Upper lobe of left lung (tissue), 6 donors: ENCODE measurements around the gene RTL1. TPM values are rescaled to one million over a fixed set of nuclear protein-coding genes. Genes with fewer than 3 reads are reported as not detected.

ENCODE experiments used
- ATAC-seq, 2 donors: fragments of 200-7000 bp; cut with Tn5 transposase; one replicate each; pipeline ENCODE4 v1.9.1; 2022; ENCODE audit warnings: mild to moderate bottlenecking in 2 of 2, moderate library complexity in 2 of 2; ENCODE audit not compliant: low FRiP score in 2 of 2
- DNase-seq, 2 donors: peaks; one replicate each; pipeline ENCODE4 v3.0.0-alpha.2; 2019 to 2020
- H3K27ac ChIP-seq, 4 donors: fragments of 200-600 bp; sonication (generic); one replicate each; pipeline ENCODE4 v1.5.1; 2016 to 2019
- H3K27me3 ChIP-seq, 4 donors: fragments of 200-600 bp; sonication (generic); one replicate each; pipeline ENCODE4 v1.5.1; 2017 to 2019
- H3K36me3 ChIP-seq, 4 donors: fragments of 200-600 bp; sonication (generic); one replicate each; pipeline ENCODE4 v1.5.1; 2016 to 2019
- H3K4me1 ChIP-seq, 4 donors: fragments of 200-600 bp; sonication (generic); one replicate each; pipeline ENCODE4 v1.5.1; 2018 to 2019
- H3K4me3 ChIP-seq, 4 donors: fragments of 200-600 bp; sonication (generic); one replicate each; pipeline ENCODE4 v1.5.1; 2017 to 2019; ENCODE audit warnings: mild to moderate bottlenecking in 2 of 4, moderate library complexity in 1 of 4
- H3K9me3 ChIP-seq, 4 donors: fragments of 200-600 bp; sonication (generic); one replicate each; pipeline ENCODE4 v1.5.1; 2018 to 2019
- EP300 ChIP-seq, 4 donors: sonication (generic); formaldehyde crosslinking; IDR thresholded peaks; one replicate each; pipeline ENCODE4 v1.5.1; 2017; ENCODE audit warnings: antibody characterized with exemption in 4 of 4, control low read depth in 2 of 4
- POLR2A ChIP-seq, 4 donors: fragments of 450-650 bp; IDR thresholded peaks; one replicate each; pipeline ENCODE4 v1.5.1; 2016 to 2017; ENCODE audit warnings: antibody characterized with exemption in 4 of 4, mild to moderate bottlenecking in 2 of 4
- POLR2AphosphoS5 ChIP-seq, 2 donors: sonication (generic); formaldehyde crosslinking; IDR thresholded peaks; one replicate each; pipeline ENCODE4 v1.5.1; 2017; ENCODE audit warnings: antibody characterized with exemption in 2 of 2
- WGBS, 2 donors: methylation state at CpG; one replicate each; pipeline ENCODE4 v1.1.5; 2017 to 2018; 5-methylcytosine and 5-hydroxymethylcytosine counted together
- total RNA-seq, 6 donors: library from RNA; depleted of rRNA in 4 of 6; stranded (reverse); fragments of >200 nt in 4 of 6; gene quantifications; one replicate each; pipeline versions ENCODE4 v1.1.0 to v1.2.1, GENCODE V29; 2016 to 2021
- TF ChIP-seq, protein P1 (sequence below), 6 experiments: fragments of 450-650 bp in 4 of 6; fragments of 200-600 bp in 2 of 6; sonication (generic) in 2 of 6; IDR thresholded peaks; one replicate each; pipeline ENCODE4 v1.5.1; 2016 to 2019; ENCODE audit warnings: antibody characterized with exemption in 6 of 6
- donor health status: DM: no; HTN: no; CAD: no; lungs with moderate emphysema.
- donor health status: DM: no; HTN: yes; CAD: no; lungs with severe emphysema.

RTL1 gene
- total RNA-seq, 6 donors from 2014 or later = not detected

DNA sequence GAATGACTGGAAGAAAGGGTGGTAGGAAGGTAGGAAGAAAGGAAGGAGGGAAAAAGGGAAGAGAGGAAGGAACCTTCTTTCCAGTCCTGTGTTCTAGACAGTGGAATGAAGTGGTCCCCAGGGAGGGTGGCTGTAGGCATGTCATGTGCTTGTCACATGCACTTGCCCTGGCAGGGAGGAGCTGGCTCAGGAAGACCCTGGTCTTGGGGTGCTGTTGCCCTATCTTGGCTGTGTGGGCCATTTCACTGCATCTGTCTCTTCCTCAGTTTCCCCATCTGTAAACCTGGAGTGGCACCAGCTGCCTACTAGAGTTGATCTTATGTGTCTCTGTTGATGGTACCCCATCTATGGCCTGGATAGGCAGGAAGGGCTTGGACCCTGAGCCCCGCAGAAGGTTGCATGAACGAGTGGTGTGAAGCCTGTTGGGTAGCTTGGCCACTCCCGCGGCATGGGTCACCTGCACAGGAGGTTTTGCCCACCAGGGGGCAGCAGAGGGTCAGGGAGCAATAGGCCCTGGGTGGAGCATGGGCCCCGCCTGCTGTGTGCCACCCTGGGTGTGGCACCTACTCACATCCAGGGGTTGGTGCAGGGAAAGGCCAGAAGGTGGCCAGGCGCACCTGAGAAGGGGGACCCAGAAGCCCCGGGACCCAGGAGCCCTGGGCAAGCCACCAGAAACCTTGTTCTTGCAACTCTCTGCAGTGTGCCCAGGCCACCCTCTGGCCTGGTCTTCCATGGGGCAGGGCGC lies 52.5 kb downstream of the RTL1 start:
- Histone ChIP-seq H3K4me1 (no peaks in the 10 kb centered on the region), H3K36me3 (no peaks in the 10 kb centered on the region), H3K27ac (no peak overlapping the region), H3K9me3 (no peaks in the 10 kb centered on the region), H3K27me3 (no peaks in the 10 kb centered on the region), H3K4me3 (no peak overlapping the region)
- DNase-seq (peak; percentile 68 to 82), ATAC-seq (peak; percentile 79 to 84)
- TF ChIP-seq POLR2AphosphoS5 (IDR thresholded peaks at IDR 0.05) = no peak
- TF ChIP-seq, protein P1, sequence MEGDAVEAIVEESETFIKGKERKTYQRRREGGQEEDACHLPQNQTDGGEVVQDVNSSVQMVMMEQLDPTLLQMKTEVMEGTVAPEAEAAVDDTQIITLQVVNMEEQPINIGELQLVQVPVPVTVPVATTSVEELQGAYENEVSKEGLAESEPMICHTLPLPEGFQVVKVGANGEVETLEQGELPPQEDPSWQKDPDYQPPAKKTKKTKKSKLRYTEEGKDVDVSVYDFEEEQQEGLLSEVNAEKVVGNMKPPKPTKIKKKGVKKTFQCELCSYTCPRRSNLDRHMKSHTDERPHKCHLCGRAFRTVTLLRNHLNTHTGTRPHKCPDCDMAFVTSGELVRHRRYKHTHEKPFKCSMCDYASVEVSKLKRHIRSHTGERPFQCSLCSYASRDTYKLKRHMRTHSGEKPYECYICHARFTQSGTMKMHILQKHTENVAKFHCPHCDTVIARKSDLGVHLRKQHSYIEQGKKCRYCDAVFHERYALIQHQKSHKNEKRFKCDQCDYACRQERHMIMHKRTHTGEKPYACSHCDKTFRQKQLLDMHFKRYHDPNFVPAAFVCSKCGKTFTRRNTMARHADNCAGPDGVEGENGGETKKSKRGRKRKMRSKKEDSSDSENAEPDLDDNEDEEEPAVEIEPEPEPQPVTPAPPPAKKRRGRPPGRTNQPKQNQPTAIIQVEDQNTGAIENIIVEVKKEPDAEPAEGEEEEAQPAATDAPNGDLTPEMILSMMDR (IDR thresholded peaks at IDR 0.05) = peak; percentile 69 to 92 (median 88)
- WGBS, 2 donors = 76% methylated on average over 8 of the region's 8 CpGs; no CpG with 5 or more reads in 1 of the 2 donors

DNA sequence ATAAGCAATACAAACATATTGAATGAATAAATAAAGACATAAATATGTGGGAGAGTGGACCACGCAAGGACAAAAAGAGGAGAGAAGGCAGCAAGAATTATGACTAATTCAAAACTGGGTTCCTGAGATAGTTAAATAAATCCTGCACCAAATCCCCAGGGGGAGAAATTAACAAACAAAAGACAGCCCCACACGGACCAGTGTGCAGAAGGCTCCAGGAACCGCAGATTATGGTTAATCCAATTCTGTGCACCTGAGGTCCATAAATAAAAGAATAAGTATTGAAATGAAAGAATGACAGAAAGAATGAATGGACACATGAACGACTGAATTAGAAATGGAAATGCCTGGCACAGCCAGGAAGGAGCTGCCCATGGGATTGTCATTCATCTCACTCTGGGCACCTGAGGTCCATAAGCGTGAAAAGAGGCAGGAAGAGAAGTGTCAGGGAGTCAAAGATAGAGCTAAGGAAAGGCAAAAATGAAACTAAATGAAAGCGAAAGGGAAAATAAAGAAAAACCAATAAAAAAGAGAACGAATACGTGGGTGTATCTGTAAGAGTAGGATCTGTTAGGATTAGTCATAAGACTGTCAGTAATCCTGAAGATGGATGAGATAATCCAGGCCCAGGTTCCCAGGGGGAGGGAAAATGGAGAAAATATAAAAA lies 54.3 kb downstream of the RTL1 start:
- Histone ChIP-seq H3K4me3 (no peak overlapping the region), H3K27ac (no peak overlapping the region), H3K27me3 (no peaks in the 10 kb centered on the region), H3K9me3 (no peaks in the 10 kb centered on the region), H3K36me3 (no peaks in the 10 kb centered on the region), H3K4me1 (no peaks in the 10 kb centered on the region)
- 46% methylated on average over 8 of the region's 8 CpGs for WGBS, 2 donors
- no peak for TF ChIP-seq EP300 (IDR thresholded peaks at IDR 0.05)
- TF ChIP-seq, protein P1 (IDR thresholded peaks at IDR 0.05) = no peak
- TF ChIP-seq POLR2A (IDR thresholded peaks at IDR 0.05) = no peak
- TF ChIP-seq POLR2AphosphoS5 (IDR thresholded peaks at IDR 0.05) = no peak
- ATAC-seq (peak in 1 of 2 donors; percentile 17), DNase-seq (no peak)

DNA sequence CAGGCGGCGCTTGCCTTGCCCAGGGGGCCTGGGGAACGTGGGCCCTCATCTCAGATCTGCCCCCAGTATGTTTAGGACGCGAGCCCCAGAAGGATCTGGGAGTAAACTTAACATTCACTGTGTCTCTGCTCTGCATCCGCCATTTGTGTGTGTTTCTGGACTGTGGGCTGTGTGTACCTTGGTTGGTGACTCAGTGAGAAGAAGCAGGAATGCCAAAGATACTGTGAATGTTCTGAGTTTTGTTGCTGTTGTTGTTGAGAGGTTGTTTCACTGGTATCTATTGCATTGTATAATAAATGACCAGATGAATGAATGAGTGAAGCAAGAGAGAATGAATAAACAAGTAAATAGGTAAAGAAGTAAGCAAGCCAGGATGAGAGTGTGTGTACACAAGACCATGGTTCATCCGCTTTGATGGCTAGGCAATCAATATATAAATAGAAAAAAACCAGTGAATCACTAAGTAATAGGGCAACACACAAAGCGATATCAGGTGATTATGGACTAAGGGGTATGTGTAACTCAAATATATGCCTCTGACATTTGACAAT lies 57.1 kb downstream of the RTL1 start:
- 92 to 95% methylated on average over 8 of the region's 8 CpGs for WGBS, 2 donors
- Histone ChIP-seq H3K9me3 (no peaks in the 10 kb centered on the region), H3K4me1 (no peaks in the 10 kb centered on the region), H3K27me3 (no peaks in the 10 kb centered on the region), H3K36me3 (no peaks in the 10 kb centered on the region), H3K27ac (no peak overlapping the region), H3K4me3 (no peak overlapping the region)
- ATAC-seq (no peak), DNase-seq (no peak)
- TF ChIP-seq, protein P1 (IDR thresholded peaks at IDR 0.05) = no peak
- TF ChIP-seq POLR2A (IDR thresholded peaks at IDR 0.05) (no peak), EP300 (IDR thresholded peaks at IDR 0.05) (no peak), POLR2AphosphoS5 (IDR thresholded peaks at IDR 0.05) (no peak)

DNA sequence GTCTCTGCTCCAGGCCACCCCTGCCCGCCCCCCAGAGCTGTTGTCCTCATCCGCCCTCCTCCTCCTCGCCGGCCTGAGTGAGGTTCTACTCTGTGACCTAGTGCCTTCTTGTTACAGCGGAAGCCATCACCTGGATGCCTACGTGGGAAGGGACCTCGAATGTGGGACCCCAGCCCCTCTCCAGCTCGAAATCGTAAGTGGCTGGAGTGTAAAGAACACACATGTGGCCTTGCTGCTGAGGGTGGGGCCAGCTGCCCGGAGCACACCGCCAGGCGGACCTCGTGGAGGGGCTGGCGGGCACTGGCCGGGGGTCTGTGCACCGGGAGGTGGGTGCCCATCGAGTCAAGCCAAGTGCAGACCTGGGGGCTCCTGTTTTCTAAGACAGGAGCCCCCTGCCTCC lies 58.2 kb downstream of the RTL1 start:
- no peak overlapping the region for H3K4me3 ChIP-seq
- H3K27ac ChIP-seq = no peak overlapping the region
- H3K9me3 ChIP-seq = no peaks in the 10 kb centered on the region
- peak in 1 of 2 donors; percentile 53 for DNase-seq
- TF ChIP-seq POLR2A (IDR thresholded peaks at IDR 0.05) = no peak
- TF ChIP-seq POLR2AphosphoS5 (IDR thresholded peaks at IDR 0.05) = no peak
- TF ChIP-seq, protein P1 (IDR thresholded peaks at IDR 0.05) = no peak
- no peak for TF ChIP-seq EP300 (IDR thresholded peaks at IDR 0.05)
- H3K36me3 ChIP-seq = no peaks in the 10 kb centered on the region
- ATAC-seq = no peak
- no peaks in the 10 kb centered on the region for H3K27me3 ChIP-seq
- 88 to 97% methylated on average over 3 to 17 of the region's 17 CpGs for WGBS, 2 donors
- no peaks in the 10 kb centered on the region for H3K4me1 ChIP-seq
